Sigmoid colon (tissue), 7 donors: ENCODE results near the gene SV2B. TPM values are rescaled to one million over a fixed set of nuclear protein-coding genes. Genes with fewer than 3 reads are reported as not detected.

Experiments
- DNase-seq: peaks from one replicate; pipeline ENCODE4 v3.0.0-alpha.2; 2019
- H3K27ac ChIP-seq, 4 donors: fragments of 200-600 bp; sonication (generic); one replicate each; pipeline ENCODE4 v1.5.1; 2016 to 2019; ENCODE audit warnings: mild to moderate bottlenecking in 1 of 4
- H3K27me3 ChIP-seq, 3 donors: fragments of 200-600 bp; sonication (generic); one replicate each; pipeline ENCODE4 v1.5.1; 2019; ENCODE audit warnings: mild to moderate bottlenecking in 1 of 3
- H3K36me3 ChIP-seq, 4 donors: fragments of 200-600 bp; sonication (generic); one replicate each; pipeline ENCODE4 v1.5.1; 2016 to 2019
- H3K4me1 ChIP-seq, 4 donors: fragments of 200-600 bp; sonication (generic); one replicate each; pipeline ENCODE4 v1.5.1; 2017 to 2019
- H3K4me3 ChIP-seq, 4 donors: fragments of 200-600 bp; sonication (generic); one replicate each; pipeline ENCODE4 v1.5.1; 2017 to 2019; ENCODE audit warnings: mild to moderate bottlenecking in 2 of 4, moderate library complexity in 1 of 4
- H3K9me3 ChIP-seq, 4 donors: fragments of 200-600 bp in 3 of 4; sonication (generic) in 3 of 4; one replicate each; pipeline versions ENCODE4 v1.5.1 to v1.6.1; 2013 to 2019
- CTCF ChIP-seq, 4 experiments: fragments of 450-650 bp in 3 of 4; fragments of 200-600 bp in 1 of 4; IDR thresholded peaks; one replicate each; pipeline ENCODE4 v1.5.1; 2016 to 2019; ENCODE audit warnings: antibody characterized with exemption in 4 of 4, mild to moderate bottlenecking in 3 of 4, moderate library complexity in 2 of 4
- EP300 ChIP-seq, 4 donors: sonication (generic); formaldehyde crosslinking; IDR thresholded peaks; one replicate each; pipeline ENCODE4 v1.6.1; 2017; ENCODE audit warnings: antibody characterized with exemption in 4 of 4
- POLR2A ChIP-seq, 2 donors: fragments of 450-650 bp; IDR thresholded peaks; one replicate each; pipeline ENCODE4 v1.6.1; 2016; ENCODE audit warnings: antibody characterized with exemption in 2 of 2, mild to moderate bottlenecking in 2 of 2, moderate library complexity in 2 of 2
- POLR2AphosphoS5 ChIP-seq, 4 donors: sonication (generic); formaldehyde crosslinking; IDR thresholded peaks; one replicate each; pipeline ENCODE4 v1.6.1; 2017; ENCODE audit warnings: antibody characterized with exemption in 4 of 4
- WGBS, 2 donors: extraction: QIAGEN DNeasy Blood & Tissue Kit; methylation state at CpG; one replicate each; pipeline ENCODE4 v1.1.7; 2013; 5-methylcytosine and 5-hydroxymethylcytosine counted together
- intact Hi-C: fragments of 100-400 bp; cut with DNase I; formaldehyde crosslinking; loops from one replicate; pipeline ENCODE4 v1.15.1; 2023
- polyA plus RNA-seq, 3 donors: library from polyadenylated mRNA; stranded (reverse); fragments of 200-250 nt; gene quantifications; one replicate each; pipeline ENCODE4 v1.2.3, GENCODE V29; 2013
- total RNA-seq, 4 donors: library from RNA; depleted of rRNA; stranded (reverse); fragments of >200 nt; gene quantifications; one replicate each; pipeline ENCODE4 v1.1.0, GENCODE V29; 2016
- donor health status: healthy with polysubstance abuse.
- donor health status: Bipolar disorder and iron deficiency.
- donor health status: healthy.

The SV2B gene
- total and polyA plus RNA-seq, 7 donors = 2.0 to 5.0 (median 3.1) TPM; not detected in 2

- no peak for TF ChIP-seq CTCF (IDR thresholded peaks at IDR 0.05)
- TF ChIP-seq POLR2AphosphoS5 (IDR thresholded peaks at IDR 0.05) = no peak
- TF ChIP-seq POLR2A (IDR thresholded peaks at IDR 0.05) = no peak
- TF ChIP-seq EP300 (IDR thresholded peaks at IDR 0.05) = no peak
- WGBS, 2 donors = 91 to 95% methylated on average over 4 of the region's 4 CpGs
- intact Hi-C loops = no loop called here
- Histone ChIP-seq H3K4me3 (no peak overlapping the region), H3K9me3 (no peaks in the 10 kb centered on the region), H3K27ac (no peak overlapping the region), H3K27me3 (peaks cover 0 to 3% (median 0%) of the 10 kb centered on the region in 3 donors), H3K4me1 (no peaks in the 10 kb centered on the region), H3K36me3 (no peaks in the 10 kb centered on the region)
- no peak for DNase-seq
These were observed 48.2 kb downstream of the SV2B start for GRCh38 chr15:91148243-91148642.

- no peak overlapping the region for H3K4me3 ChIP-seq
- H3K36me3 ChIP-seq = no peaks in the 10 kb centered on the region
- H3K9me3 ChIP-seq = no peaks in the 10 kb centered on the region
- WGBS, 2 donors = 68 to 76% methylated on average over 4 of the region's 4 CpGs
- no peak overlapping the region for H3K27ac ChIP-seq
- no peaks in the 10 kb centered on the region for H3K4me1 ChIP-seq
- intact Hi-C loops = no loop called here
- peaks cover 0 to 7% (median 3%) of the 10 kb centered on the region in 3 donors for H3K27me3 ChIP-seq
- TF ChIP-seq EP300 (IDR thresholded peaks at IDR 0.05) (no peak), POLR2A (IDR thresholded peaks at IDR 0.05) (no peak), POLR2AphosphoS5 (IDR thresholded peaks at IDR 0.05) (no peak), CTCF (IDR thresholded peaks at IDR 0.05) (no peak)
- DNase-seq = no peak
These were observed 50.6 kb downstream of the SV2B start for GRCh38 chr15:91150502-91151160.

DNA sequence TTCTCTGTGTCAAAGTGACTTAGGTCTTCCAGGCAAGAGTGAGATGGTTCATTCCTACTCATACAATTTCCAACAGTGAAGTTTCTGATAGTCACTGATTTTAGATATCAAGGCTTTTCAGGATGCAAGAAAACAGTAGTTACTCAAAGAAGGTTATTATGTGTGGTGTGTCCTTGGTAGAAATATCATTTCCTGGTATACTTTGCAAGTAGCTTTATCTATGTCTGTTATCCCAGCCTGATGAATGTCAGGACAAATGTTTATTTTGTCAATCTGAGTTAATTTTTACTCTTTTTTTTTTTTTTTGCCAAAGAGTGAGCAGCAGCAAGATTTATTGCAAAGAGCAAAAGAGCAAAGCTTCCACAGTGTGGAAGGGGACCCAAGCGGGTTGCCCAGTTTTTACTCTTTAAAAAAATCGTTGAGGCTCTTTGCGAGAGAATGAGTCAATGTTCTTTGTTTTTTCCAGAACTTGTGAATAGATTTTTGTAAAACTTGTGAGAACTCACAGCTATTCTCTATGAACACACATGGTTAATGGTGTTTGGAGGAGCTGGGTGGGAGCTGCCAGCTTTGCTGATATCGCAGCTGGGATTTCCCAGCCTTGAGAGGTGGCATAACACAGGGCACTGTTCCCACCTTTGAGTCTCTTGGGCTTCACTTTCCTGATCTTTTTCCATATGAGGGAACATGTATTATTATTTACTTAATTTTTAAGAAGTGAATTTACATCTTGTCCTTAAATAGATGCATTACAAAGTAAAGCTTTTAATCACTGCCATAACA, 51.9 kb downstream of the SV2B start:
- intact Hi-C loops = no loop called here
- H3K27ac ChIP-seq = no peak overlapping the region
- WGBS, 2 donors = 37 to 70% methylated on average over 4 of the region's 4 CpGs

GRCh38 chr15:91152896-91153581, 53.0 kb downstream of the SV2B start:
- intact Hi-C loops = no loop called here
- H3K27ac ChIP-seq = no peak overlapping the region
- DNase-seq = no peak
- no peaks in the 10 kb centered on the region for H3K36me3 ChIP-seq
- TF ChIP-seq POLR2A (IDR thresholded peaks at IDR 0.05) (no peak), EP300 (IDR thresholded peaks at IDR 0.05) (no peak), POLR2AphosphoS5 (IDR thresholded peaks at IDR 0.05) (no peak), CTCF (IDR thresholded peaks at IDR 0.05) (no peak)
- H3K4me3 ChIP-seq = no peak overlapping the region
- peaks cover 0 to 2% (median 0%) of the 10 kb centered on the region in 4 donors for H3K9me3 ChIP-seq
- H3K27me3 ChIP-seq = peaks cover 0 to 7% (median 6%) of the 10 kb centered on the region in 3 donors
- WGBS, 2 donors = 76 to 82% methylated on average over 10 of the region's 10 CpGs
- H3K4me1 ChIP-seq = no peaks in the 10 kb centered on the region

More for the DNA sequence above, 51.9 kb downstream of the SV2B start:
- no peak for TF ChIP-seq EP300 (IDR thresholded peaks at IDR 0.05)
- no peak for TF ChIP-seq POLR2AphosphoS5 (IDR thresholded peaks at IDR 0.05)
- TF ChIP-seq CTCF (IDR thresholded peaks at IDR 0.05) = no peak
- TF ChIP-seq POLR2A (IDR thresholded peaks at IDR 0.05) = no peak
- Histone ChIP-seq H3K9me3 (peaks cover 0 to 2% (median 0%) of the 10 kb centered on the region in 4 donors), H3K27me3 (peaks cover 0 to 7% (median 0%) of the 10 kb centered on the region in 3 donors), H3K4me1 (no peaks in the 10 kb centered on the region), H3K36me3 (no peaks in the 10 kb centered on the region), H3K4me3 (no peak overlapping the region)
- DNase-seq = no peak
